NOMO-1 (cell line): ENCODE results near the gene SLC39A11.

Experiments used
- DNase-seq, 2 experiments: peaks; one replicate each; lab custom pipeline; 2025; ENCODE audit not compliant: unreplicated experiment in 2 of 2; lab: John Stamatoyannopoulos, UW

Gene SLC39A11

GRCh38 chr17:72614871-72615626, 477.4 kb downstream of the SLC39A11 start:
- no peak for DNase-seq

GRCh38 chr17:72614476-72614870, 478.0 kb downstream of the SLC39A11 start:
- no peak for DNase-seq

- peak; percentile 71 to 88 for DNase-seq
Observed at GRCh38 chr17:72613806-72614292, 478.6 kb downstream of the SLC39A11 start.

- peak in 1 of 2 experiments; percentile 15 for DNase-seq
Observed at GRCh38 chr17:72613396-72613795, 479.1 kb downstream of the SLC39A11 start.

GRCh38 chr17:72611172-72611571, 481.3 kb downstream of the SLC39A11 start:
- DNase-seq = no peak

- no peak for DNase-seq
Observed at GRCh38 chr17:72609501-72609900, 483.0 kb downstream of the SLC39A11 start.

GRCh38 chr17:72608436-72608835, 484.1 kb downstream of the SLC39A11 start:
- DNase-seq = no peak

- DNase-seq = no peak
Observed at GRCh38 chr17:72606656-72607055, 485.8 kb downstream of the SLC39A11 start.

GRCh38 chr17:72605543-72605942, 486.9 kb downstream of the SLC39A11 start:
- no peak for DNase-seq

- DNase-seq = no peak
Observed at GRCh38 chr17:72604518-72604917, 488.0 kb downstream of the SLC39A11 start.

- DNase-seq = peak in 1 of 2 experiments; percentile 23
Observed at GRCh38 chr17:72603420-72604242, 488.9 kb downstream of the SLC39A11 start.

- DNase-seq = peak; percentile 76 to 85
Observed at GRCh38 chr17:72602517-72603419, 489.7 kb downstream of the SLC39A11 start.

GRCh38 chr17:72600934-72601333, 491.6 kb downstream of the SLC39A11 start:
- DNase-seq = no peak

GRCh38 chr17:72599891-72600290, 492.6 kb downstream of the SLC39A11 start:
- no peak for DNase-seq

GRCh38 chr17:72598695-72599094, 493.8 kb downstream of the SLC39A11 start:
- DNase-seq = no peak

GRCh38 chr17:72597354-72598087, 495.0 kb downstream of the SLC39A11 start:
- no peak for DNase-seq
